Measurements from ENCODE around the gene SPIB. TPM values are rescaled to one million over a fixed set of nuclear protein-coding genes. Genes with fewer than 3 reads are reported as not detected.

Gene SPIB
- total RNA-seq (2022): not detected in 2 replicates
- Bru-seq, nascent RNA: not detected
- BruChase-seq, experiment 1, labeled RNA remaining after a 6-hour chase: percentile 29 among the genes with signal in this experiment
- percentile 15 among the genes with signal in this experiment for BruChase-seq, experiment 2, labeled RNA remaining after a 2-hour chase
- long read RNA-seq: 0 reads

GRCh38 chr19:50418176-50419021, at the start of gene SPIB:
Gene SPIB (plus strand): TSS chr19:50418938. CDS start chr19:50418963, 25 bp downstream.
- Mint-ChIP-seq H3K4me3 (ENCODE audit: unreplicated experiment) (no peak within 1 kb of the TSS), H3K27ac (ENCODE audit: low read depth, unreplicated experiment) (no peak within 1 kb of the TSS), H3K9me3 (ENCODE audit: unreplicated experiment) (no peaks in the 10 kb centered on the region), H3K27me3 (ENCODE audit: insufficient read depth, unreplicated experiment) (peaks cover 15% of the 10 kb centered on the region), H3K36me3 (ENCODE audit: insufficient read depth, unreplicated experiment) (no peaks in the 10 kb centered on the region), H3K4me1 (ENCODE audit: insufficient read depth, unreplicated experiment) (no peaks in the 10 kb centered on the region)
- intact Hi-C loops (cut with micrococcal nuclease): no loop called here
- no TSS peak for BruUV-seq (replicated peaks)
- POLR2A ChIA-PET: no interaction called here
- CTCF ChIA-PET: no interaction called here
- TF ChIP-seq CTCF (IDR thresholded peaks at IDR 0.05; ENCODE audit: unreplicated experiment): no peak
- no peak for DNase-seq (ENCODE audit: unreplicated experiment)

- Mint-ChIP-seq H3K9me3 (ENCODE audit: unreplicated experiment) (no peaks in the 10 kb centered on the region), H3K4me1 (ENCODE audit: insufficient read depth, unreplicated experiment) (peaks cover 8% of the 10 kb centered on the region)
- CTCF ChIA-PET: interaction anchor here (0.5 to 1.0 kb wide), 2 partner anchors 69 to 89 kb away, joined by 3 read pairs; no protein-coding TSS in a partner anchor
Measured at GRCh38 chr19:50371914-50372475, 46.7 kb upstream of the SPIB start.

GRCh38 chr19:50376166-50377050, 42.3 kb upstream of the SPIB start, which contains the start of gene NR1H2:
Gene NR1H2 (plus strand): TSS chr19:50376457. CDS start chr19:50377606, 1,149 bp downstream.
- CTCF ChIA-PET: interaction anchor here (0.6 to 1.8 kb wide), 3 partner anchors 8 to 86 kb away, joined by 3 to 7 read pairs (median 3); no protein-coding TSS in a partner anchor
- Mint-ChIP-seq H3K27ac (ENCODE audit: low read depth, unreplicated experiment) (peak within 1 kb of the TSS; percentile 100), H3K27me3 (ENCODE audit: insufficient read depth, unreplicated experiment) (no peaks in the 10 kb centered on the region), H3K36me3 (ENCODE audit: insufficient read depth, unreplicated experiment) (peaks cover 41% of the 10 kb centered on the region), H3K9me3 (ENCODE audit: unreplicated experiment) (no peaks in the 10 kb centered on the region), H3K4me1 (ENCODE audit: insufficient read depth, unreplicated experiment) (peaks cover 5% of the 10 kb centered on the region), H3K4me3 (ENCODE audit: unreplicated experiment) (peak within 1 kb of the TSS; percentile 100)
- DNase-seq (ENCODE audit: unreplicated experiment): peak; percentile 97
- TF ChIP-seq CTCF (IDR thresholded peaks at IDR 0.05; ENCODE audit: unreplicated experiment): no peak
- BruUV-seq (replicated peaks): no TSS peak
- POLR2A ChIA-PET: interaction anchor here (0.6 to 2.5 kb wide), 5 partner anchors 8 to 418 kb away, joined by 3 to 19 read pairs (median 4); partner anchors contain the start of genes JOSD2 and POLD1
- intact Hi-C loops (cut with micrococcal nuclease): loop anchor here (2.0 kb wide), 1 partner anchor 76 kb away; no protein-coding TSS in a partner anchor

More at GRCh38 chr19:50371914-50372475, 46.7 kb upstream of the SPIB start:
- BruUV-seq (replicated peaks): no TSS peak
- Mint-ChIP-seq H3K27me3 (ENCODE audit: insufficient read depth, unreplicated experiment) (no peaks in the 10 kb centered on the region), H3K4me3 (ENCODE audit: unreplicated experiment) (no peak overlapping the region), H3K36me3 (ENCODE audit: insufficient read depth, unreplicated experiment) (peaks cover 16% of the 10 kb centered on the region), H3K27ac (ENCODE audit: low read depth, unreplicated experiment) (no peak overlapping the region)
- TF ChIP-seq CTCF (IDR thresholded peaks at IDR 0.05; ENCODE audit: unreplicated experiment): no peak
- no peak for DNase-seq (ENCODE audit: unreplicated experiment)
- POLR2A ChIA-PET: interaction anchor here (1.2 kb wide), 1 partner anchor 12 kb away, joined by 3 read pairs; the partner anchor contains the start of gene POLD1
- intact Hi-C loops (cut with micrococcal nuclease): no loop called here
